ENCODE measurements around the gene EZR. TPM values are rescaled to one million over a fixed set of nuclear protein-coding genes. Genes with fewer than 3 reads are reported as not detected.
A peak's percentile ranks its signal among the peaks of the same experiment; 100 is the strongest.

The EZR gene
- total and polyA plus RNA-seq, 9 of the 15 experiments (the other 6 are each of a cell fraction or from before 2014, with no cell fraction given) = 36.5 to 162 (median 104) TPM

- TF ChIP-seq ZNF592 (IDR thresholded peaks at IDR 0.05) (peak; percentile 50; the same call in 1 of the 2 replicates), TAF9B (IDR thresholded peaks at IDR 0.05; ENCODE audit: partially characterized antibody) (no peak), CUX1 (CRISPR knock-in tag; IDR thresholded peaks at IDR 0.05) (no peak), RBFOX2 (IDR thresholded peaks at IDR 0.05; ENCODE audit: low read depth, low read length) (no peak), ARID2 (IDR thresholded peaks at IDR 0.05) (no peak), BRCA1 (IDR thresholded peaks at IDR 0.05) (no peak), BRCA1 (CRISPR knock-in tag; IDR thresholded peaks at IDR 0.05) (no peak), ZNF146 (CRISPR knock-in tag; IDR thresholded peaks at IDR 0.05; ENCODE audit: unreplicated experiment) (no peak), RUNX1 (IDR thresholded peaks at IDR 0.05; ENCODE audit: low read depth) (no peak), HNRNPH1 (optimal IDR thresholded peaks at IDR 0.05; ENCODE audit: low read depth, low read length) (no peak), ZBTB34 (CRISPR knock-in tag; IDR thresholded peaks at IDR 0.05) (no peak)
Observed at GRCh38 chr6:158762787-158763433, 56.3 kb downstream of the EZR start (continued).
